ENCODE results near the gene S1PR4. TPM values are rescaled to one million over a fixed set of nuclear protein-coding genes. Genes with fewer than 3 reads are reported as not detected.
"Not testable (repeated sequence)": the region's sequence is repeated elsewhere in the genome, so short reads cannot be mapped to it uniquely, and the experiment has no call there.

Gene S1PR4
- total RNA-seq, 1 donor from 2014 or later = not detected

DNA sequence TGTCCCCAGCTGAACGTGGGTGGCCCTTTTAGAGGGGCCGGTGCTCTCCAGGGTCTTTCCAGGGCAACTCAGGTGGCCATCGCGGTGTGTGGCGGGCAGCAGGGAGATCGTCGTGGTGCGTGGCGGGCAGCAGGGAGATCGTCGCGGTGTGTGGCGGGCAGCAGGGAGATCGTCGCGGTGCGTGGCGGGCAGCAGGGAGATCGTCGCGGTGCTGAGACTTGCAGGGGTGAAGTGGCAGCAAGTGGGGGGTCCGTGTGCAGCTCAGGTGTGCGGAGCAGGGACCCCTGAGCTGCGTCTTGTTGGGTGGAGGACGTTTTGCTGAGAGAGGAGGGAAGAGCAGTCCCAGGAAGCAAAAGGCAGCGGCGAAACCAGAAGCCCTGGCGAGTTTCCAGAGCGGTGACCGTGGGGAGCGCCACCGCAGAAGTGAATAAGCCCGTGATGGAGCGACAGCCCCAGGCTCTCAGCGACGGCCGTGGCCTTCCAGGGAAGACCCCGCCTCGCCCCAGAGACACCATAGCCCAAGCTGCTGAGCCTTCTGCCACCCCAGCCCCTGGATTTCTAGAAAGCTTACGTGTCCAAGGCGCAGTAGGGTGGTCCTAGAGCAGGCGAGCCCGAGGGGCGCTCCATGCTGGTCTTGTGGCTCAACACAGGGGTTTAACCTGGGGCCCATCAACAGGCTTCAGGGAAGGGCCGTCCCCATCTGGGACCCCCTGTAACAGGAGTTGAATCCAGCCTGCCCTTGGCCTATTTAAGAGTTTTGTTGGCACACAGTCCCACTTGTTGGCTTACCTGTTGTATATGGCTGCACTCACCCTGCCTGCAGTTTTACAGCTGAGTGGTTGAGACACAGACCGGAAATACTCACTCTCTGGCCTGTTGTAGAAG is 12.6 kb downstream of the S1PR4 start:
- TF ChIP-seq, protein P1, sequence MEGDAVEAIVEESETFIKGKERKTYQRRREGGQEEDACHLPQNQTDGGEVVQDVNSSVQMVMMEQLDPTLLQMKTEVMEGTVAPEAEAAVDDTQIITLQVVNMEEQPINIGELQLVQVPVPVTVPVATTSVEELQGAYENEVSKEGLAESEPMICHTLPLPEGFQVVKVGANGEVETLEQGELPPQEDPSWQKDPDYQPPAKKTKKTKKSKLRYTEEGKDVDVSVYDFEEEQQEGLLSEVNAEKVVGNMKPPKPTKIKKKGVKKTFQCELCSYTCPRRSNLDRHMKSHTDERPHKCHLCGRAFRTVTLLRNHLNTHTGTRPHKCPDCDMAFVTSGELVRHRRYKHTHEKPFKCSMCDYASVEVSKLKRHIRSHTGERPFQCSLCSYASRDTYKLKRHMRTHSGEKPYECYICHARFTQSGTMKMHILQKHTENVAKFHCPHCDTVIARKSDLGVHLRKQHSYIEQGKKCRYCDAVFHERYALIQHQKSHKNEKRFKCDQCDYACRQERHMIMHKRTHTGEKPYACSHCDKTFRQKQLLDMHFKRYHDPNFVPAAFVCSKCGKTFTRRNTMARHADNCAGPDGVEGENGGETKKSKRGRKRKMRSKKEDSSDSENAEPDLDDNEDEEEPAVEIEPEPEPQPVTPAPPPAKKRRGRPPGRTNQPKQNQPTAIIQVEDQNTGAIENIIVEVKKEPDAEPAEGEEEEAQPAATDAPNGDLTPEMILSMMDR (IDR thresholded peaks at IDR 0.05; ENCODE audit: insufficient read depth, low read depth, low read length) = no peak
- H3K27ac Mint-ChIP-seq (ENCODE audit: unreplicated experiment) = no peak overlapping the region
- no peaks in the 10 kb centered on the region for H3K36me3 ChIP-seq (ENCODE audit: insufficient read depth, low read length)
- no peak overlapping the region for H2AFZ ChIP-seq (ENCODE audit: low read depth, low read length)
- no peaks in the 10 kb centered on the region for H3K9me3 ChIP-seq (ENCODE audit: insufficient read depth, low read depth, low read length)
- H3K4me2 ChIP-seq (ENCODE audit: low read length) = no peak overlapping the region
- peaks cover 12% of the 10 kb centered on the region for H3K4me1 Mint-ChIP-seq (ENCODE audit: low read depth, unreplicated experiment)
- H3K9me3 Mint-ChIP-seq (ENCODE audit: unreplicated experiment) = peaks cover 1% of the 10 kb centered on the region
- peaks cover 74% of the 10 kb centered on the region for H3K79me2 ChIP-seq (ENCODE audit: insufficient read depth, low read length)
- H3K4me3 Mint-ChIP-seq (ENCODE audit: unreplicated experiment) = no peak overlapping the region
- FAIRE-seq (no peak), DNase-seq (ENCODE audit: low read depth) (no peak)
- H3K27me3 ChIP-seq (ENCODE audit: insufficient read depth, low read length) = no peaks in the 10 kb centered on the region
- no peak overlapping the region for H3K9ac ChIP-seq (ENCODE audit: low read length)
- no peak overlapping the region for H3K27ac ChIP-seq (ENCODE audit: low read depth, low read length)
- H3K36me3 Mint-ChIP-seq (ENCODE audit: low read depth, unreplicated experiment) = peaks cover 7% of the 10 kb centered on the region
- H3K27me3 Mint-ChIP-seq (ENCODE audit: low read depth, unreplicated experiment) = no peaks in the 10 kb centered on the region
- H3K4me3 ChIP-seq (ENCODE audit: insufficient read depth, low read depth, low read length) = no peak overlapping the region
- H4K20me1 ChIP-seq (ENCODE audit: insufficient read depth, low read length) = peaks cover 61% of the 10 kb centered on the region
- peaks cover 8% of the 10 kb centered on the region for H3K4me1 ChIP-seq (ENCODE audit: insufficient read depth, low read length)

GRCh38 chr19:3191806-3192104 is 13.2 kb downstream of the S1PR4 start:
- H3K27ac ChIP-seq (ENCODE audit: low read depth, low read length); H3K36me3 ChIP-seq (ENCODE audit: insufficient read depth, low read length); H3K27me3 ChIP-seq (ENCODE audit: insufficient read depth, low read length); H3K4me1 ChIP-seq (ENCODE audit: insufficient read depth, low read length); FAIRE-seq; H3K9me3 Mint-ChIP-seq (ENCODE audit: unreplicated experiment); H3K4me1 Mint-ChIP-seq (ENCODE audit: low read depth, unreplicated experiment); H2AFZ ChIP-seq (ENCODE audit: low read depth, low read length); H3K9me3 ChIP-seq (ENCODE audit: insufficient read depth, low read depth, low read length); DNase-seq (ENCODE audit: low read depth); H3K4me3 ChIP-seq (ENCODE audit: insufficient read depth, low read depth, low read length); H3K27me3 Mint-ChIP-seq (ENCODE audit: low read depth, unreplicated experiment); H3K4me3 Mint-ChIP-seq (ENCODE audit: unreplicated experiment); H3K36me3 Mint-ChIP-seq (ENCODE audit: low read depth, unreplicated experiment); H3K27ac Mint-ChIP-seq (ENCODE audit: unreplicated experiment); H3K4me2 ChIP-seq (ENCODE audit: low read length); H3K9ac ChIP-seq (ENCODE audit: low read length): not testable (repeated sequence)
- peaks cover 68% of the 10 kb centered on the region for H3K79me2 ChIP-seq (ENCODE audit: insufficient read depth, low read length)
- peaks cover 55% of the 10 kb centered on the region for H4K20me1 ChIP-seq (ENCODE audit: insufficient read depth, low read length)

DNA sequence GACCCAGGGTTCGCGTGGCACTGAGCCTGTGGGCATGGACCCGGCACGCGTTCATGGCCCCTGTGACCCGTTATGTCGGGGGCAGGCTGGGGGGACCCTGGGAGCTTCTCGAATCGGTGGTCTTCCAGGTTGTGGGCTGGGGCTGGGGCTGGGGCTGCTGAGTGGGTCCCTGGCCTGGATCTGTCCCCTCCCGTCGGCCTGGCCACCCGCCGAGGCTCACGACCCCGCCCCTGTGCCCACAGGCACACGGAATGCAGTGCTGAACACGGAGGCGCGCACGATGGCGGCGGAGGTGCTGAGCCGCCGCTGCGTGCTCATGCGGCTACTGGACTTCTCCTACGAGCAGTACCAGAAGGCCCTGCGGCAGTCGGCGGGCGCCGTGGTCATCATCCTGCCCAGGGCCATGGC is 13.7 kb downstream of the S1PR4 start:
- H3K27ac ChIP-seq (ENCODE audit: low read depth, low read length) = no peak overlapping the region
- Mint-ChIP-seq H3K36me3 (ENCODE audit: low read depth, unreplicated experiment) (peaks cover 6% of the 10 kb centered on the region), H3K9me3 (ENCODE audit: unreplicated experiment) (peaks cover 1% of the 10 kb centered on the region), H3K4me1 (ENCODE audit: low read depth, unreplicated experiment) (peaks cover 5% of the 10 kb centered on the region), H3K4me3 (ENCODE audit: unreplicated experiment) (no peak overlapping the region), H3K27ac (ENCODE audit: unreplicated experiment) (no peak overlapping the region), H3K27me3 (ENCODE audit: low read depth, unreplicated experiment) (no peaks in the 10 kb centered on the region)
- no peak overlapping the region for H2AFZ ChIP-seq (ENCODE audit: low read depth, low read length)
- no peak for FAIRE-seq
- no peak for TF ChIP-seq EZH2 (IDR thresholded peaks at IDR 0.05; ENCODE audit: insufficient read depth, low read length)
- TF ChIP-seq, protein P1 (IDR thresholded peaks at IDR 0.05; ENCODE audit: insufficient read depth, low read depth, low read length) = no peak
- H3K4me1 ChIP-seq (ENCODE audit: insufficient read depth, low read length) = peaks cover 2% of the 10 kb centered on the region
- no peak overlapping the region for H3K9ac ChIP-seq (ENCODE audit: low read length)
- no peak overlapping the region for H3K4me2 ChIP-seq (ENCODE audit: low read length)
- H4K20me1 ChIP-seq (ENCODE audit: insufficient read depth, low read length) = peaks cover 51% of the 10 kb centered on the region
- H3K79me2 ChIP-seq (ENCODE audit: insufficient read depth, low read length) = peaks cover 64% of the 10 kb centered on the region
- no peaks in the 10 kb centered on the region for H3K9me3 ChIP-seq (ENCODE audit: insufficient read depth, low read depth, low read length)
- no peak overlapping the region for H3K4me3 ChIP-seq (ENCODE audit: insufficient read depth, low read depth, low read length)
- H3K27me3 ChIP-seq (ENCODE audit: insufficient read depth, low read length) = no peaks in the 10 kb centered on the region
- DNase-seq (ENCODE audit: low read depth) = no peak
- no peaks in the 10 kb centered on the region for H3K36me3 ChIP-seq (ENCODE audit: insufficient read depth, low read length)

All from astrocyte (in vitro differentiated cells and primary cell).